HFFc6 (cell line): ENCODE data around the gene IPPK. TPM values are rescaled to one million over a fixed set of nuclear protein-coding genes. Genes with fewer than 3 reads are reported as not detected.

Experiments
- DNase-seq: peaks from one replicate; pipeline ENCODE4 v3.0.0-alpha.2; 2018
- H3K27ac Mint-ChIP-seq: 2 replicates; pipeline ENCODE4 v1.8.0; 2020; ENCODE audit warnings: mild to moderate bottlenecking, mixed read lengths
- H3K27me3 Mint-ChIP-seq: 2 replicates; pipeline ENCODE4 v1.8.0; 2021; ENCODE audit warnings: mild to moderate bottlenecking, moderate library complexity, mixed read lengths; ENCODE audit not compliant: insufficient read depth
- H3K36me3 Mint-ChIP-seq: 2 replicates; pipeline ENCODE4 v1.8.0; 2021; ENCODE audit warnings: low read depth, mixed read lengths
- H3K4me1 Mint-ChIP-seq: 2 replicates; pipeline ENCODE4 v1.8.0; 2020; ENCODE audit warnings: low read depth, mixed read lengths
- H3K4me3 Mint-ChIP-seq: 2 replicates; pipeline ENCODE4 v1.8.0; 2020; ENCODE audit warnings: mild to moderate bottlenecking, moderate library complexity, mixed read lengths
- H3K9me3 Mint-ChIP-seq: 2 replicates; pipeline ENCODE4 v1.8.0; 2020; ENCODE audit warnings: mild to moderate bottlenecking, mixed read lengths
- CTCF ChIP-seq: fragments of 200-600 bp; sonication (generic); IDR thresholded peaks from 2 replicates; pipeline ENCODE4 v1.5.0; 2021; ENCODE audit warnings: antibody characterized with exemption, mild to moderate bottlenecking
- total RNA-seq, 6 experiments: library from RNA; stranded (reverse); fragmentation: NEBNext Ultra II Directional; extraction: Animal tissue kit (Norgen Biotek cat#: 25700); gene quantifications; 2 replicates in 1 of 6; 3 replicates in 5 of 6; pipeline ENCODE4 v1.2.3, GENCODE V29; 2021

IPPK gene
- total RNA-seq, 6 experiments from 2014 or later: 10.0 to 14.0 (median 12.5) TPM

- TF ChIP-seq CTCF: no peak
- Mint-ChIP-seq H3K36me3 (peaks cover 56% of the 10 kb centered on the region), H3K4me3 (no peak overlapping the region), H3K27me3 (peaks cover 6% of the 10 kb centered on the region), H3K4me1 (no peaks in the 10 kb centered on the region), H3K9me3 (no peaks in the 10 kb centered on the region), H3K27ac (no peak overlapping the region)
- no peak for DNase-seq
Observed at GRCh38 chr9:92645041-92645440, 24.9 kb downstream of the IPPK start.

GRCh38 chr9:92644278-92644677 lies 25.7 kb downstream of the IPPK start:
- Mint-ChIP-seq H3K4me3 (no peak overlapping the region), H3K27ac (no peak overlapping the region), H3K9me3 (no peaks in the 10 kb centered on the region), H3K4me1 (no peaks in the 10 kb centered on the region), H3K27me3 (peaks cover 6% of the 10 kb centered on the region), H3K36me3 (peaks cover 56% of the 10 kb centered on the region)
- no peak for TF ChIP-seq CTCF
- no peak for DNase-seq

GRCh38 chr9:92642564-92642963 lies 27.4 kb downstream of the IPPK start:
- Mint-ChIP-seq H3K9me3 (no peaks in the 10 kb centered on the region), H3K27ac (no peak overlapping the region), H3K27me3 (peaks cover 2% of the 10 kb centered on the region), H3K36me3 (peaks cover 48% of the 10 kb centered on the region), H3K4me3 (no peak overlapping the region), H3K4me1 (no peaks in the 10 kb centered on the region)
- DNase-seq: no peak
- TF ChIP-seq CTCF: no peak

- Mint-ChIP-seq H3K9me3 (no peaks in the 10 kb centered on the region), H3K27ac (no peak overlapping the region), H3K4me1 (no peaks in the 10 kb centered on the region), H3K4me3 (no peak overlapping the region), H3K36me3 (peaks cover 42% of the 10 kb centered on the region), H3K27me3 (peaks cover 2% of the 10 kb centered on the region)
- no peak for DNase-seq
- no peak for TF ChIP-seq CTCF
Observed at GRCh38 chr9:92642041-92642451, 27.9 kb downstream of the IPPK start.

GRCh38 chr9:92641092-92641809 lies 28.7 kb downstream of the IPPK start:
- no peak for TF ChIP-seq CTCF
- Mint-ChIP-seq H3K4me1 (no peaks in the 10 kb centered on the region), H3K9me3 (no peaks in the 10 kb centered on the region), H3K27ac (no peak overlapping the region), H3K4me3 (no peak overlapping the region), H3K27me3 (peaks cover 2% of the 10 kb centered on the region), H3K36me3 (peaks cover 38% of the 10 kb centered on the region)
- DNase-seq: no peak
